Pericardium fibroblast (primary cell): ENCODE data around the gene PIRT. TPM values are rescaled to one million over a fixed set of nuclear protein-coding genes. Genes with fewer than 3 reads are reported as not detected.

Experiments used
- total RNA-seq: library from RNA; depleted of rRNA; stranded (reverse); fragments of >200 nt; gene quantifications from 2 replicates; pipeline ENCODE4 v1.2.3, GENCODE V29; 2015

The PIRT gene
- not detected in 2 replicates for total RNA-seq

GRCh38 chr17:10837921-10838320, at the start of gene PIRT:
PIRT (minus strand) TSS chr17:10838087; CDS start chr17:10825645, 12,442 bp downstream.

GRCh38 chr17:10803830-10804475, 33.9 kb downstream of the PIRT start, which contains the start of gene TMEM238L:
TMEM238L (minus strand) TSS chr17:10804099; CDS start chr17:10803963, 136 bp downstream.

Other genes with a start within 250 kb of the PIRT start
- gene MYH3, start 180.8 kb downstream of the PIRT start, total RNA-seq: 1.3 and 31.8 TPM in 2 replicates
- 22.9 and 25.4 TPM in 2 replicates for gene SCO1, start 140.6 kb downstream of the PIRT start, total RNA-seq
- gene ADPRM, start 140.5 kb downstream of the PIRT start, total RNA-seq: 6.9 and 18.3 TPM in 2 replicates
- gene TMEM220, start 108.1 kb downstream of the PIRT start, total RNA-seq: 1.5 and 5.1 TPM in 2 replicates
- not detected in 2 replicates for gene TMEM238L, start 34.0 kb downstream of the PIRT start, total RNA-seq